ENCODE data around the gene CDC42. TPM values are rescaled to one million over a fixed set of nuclear protein-coding genes. Genes with fewer than 3 reads are reported as not detected.

Gene CDC42
- total RNA-seq, 3 donors from 2014 or later (not counting 1 experiment from before 2014, with no cell fraction given) = 454 to 470 (median 463) TPM

DNA sequence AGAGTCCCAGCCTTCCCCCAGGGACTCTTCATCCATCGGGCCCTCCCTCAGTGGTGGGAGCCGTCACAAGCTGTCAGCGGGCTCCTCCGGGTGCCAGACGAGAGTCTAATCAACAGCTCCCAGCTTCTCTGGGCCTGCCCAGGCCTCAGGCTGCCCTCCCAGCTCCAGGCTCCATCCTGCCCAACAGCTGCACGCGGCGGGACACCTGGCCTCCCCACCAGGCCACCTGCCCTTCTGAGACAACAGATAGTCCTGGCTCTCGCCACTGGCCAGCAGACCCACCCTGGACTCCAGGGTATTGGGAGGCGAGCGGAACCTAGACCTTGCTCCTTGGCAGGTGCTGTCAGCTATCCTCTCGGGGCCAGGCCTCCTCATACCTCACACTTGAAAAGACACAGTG is 87.3 kb downstream of the CDC42 start:
- Histone ChIP-seq H3K4me3 (ENCODE audit: low read length) (no peak overlapping the region), H3K9me3 (ENCODE audit: control insufficient read depth, insufficient read depth, low read length) (no peaks in the 10 kb centered on the region), H3K27me3 (ENCODE audit: control insufficient read depth, insufficient read depth, low read length) (peaks cover 25% of the 10 kb centered on the region), H3K4me1 (ENCODE audit: control insufficient read depth, insufficient read depth, low read length) (peaks cover 14% of the 10 kb centered on the region), H3K36me3 (ENCODE audit: control insufficient read depth, insufficient read depth, low read length) (no peaks in the 10 kb centered on the region), H3K27ac (ENCODE audit: low read length) (no peak overlapping the region)
- H3K36me3 Mint-ChIP-seq = no peaks in the 10 kb centered on the region
- intact Hi-C loops (cut with micrococcal nuclease) = no loop called here
- H3K27ac Mint-ChIP-seq = no peak overlapping the region
- no peak for DNase-seq
- TF ChIP-seq CTCF (IDR thresholded peaks at IDR 0.05) = no peak
- no peaks in the 10 kb centered on the region for H3K9me3 Mint-ChIP-seq
- 91% methylated on average over 12 of the region's 12 CpGs for WGBS (ENCODE audit: insufficient coverage)
- H3K27me3 Mint-ChIP-seq (ENCODE audit: low read depth in 2 of 2) = peaks cover 20 to 21% of the 10 kb centered on the region in 2 donors
- H3K4me3 Mint-ChIP-seq = no peak overlapping the region
- no peak for ATAC-seq
- H3K4me1 Mint-ChIP-seq = peaks cover 6 to 7% of the 10 kb centered on the region in 2 donors

Other genes starting within 250 kb of the CDC42 start
- 1 to 10 TPM; 2.8 to 3.9 (median 3.6) TPM for gene LDLRAD2, start 240.4 kb upstream of the CDC42 start, total RNA-seq
- under 1 TPM; 0.54 to 0.93 (median 0.90) TPM for gene HSPG2, start 115.4 kb upstream of the CDC42 start, total RNA-seq
- not detected for gene CELA3B, start 75.7 kb upstream of the CDC42 start, total RNA-seq
- not detected for gene CELA3A, start 51.1 kb upstream of the CDC42 start, total RNA-seq
- not detected for gene WNT4, start 90.4 kb downstream of the CDC42 start, total RNA-seq